ENCODE results near the gene ACAP1. TPM values are rescaled to one million over a fixed set of nuclear protein-coding genes. Genes with fewer than 3 reads are reported as not detected.

The ACAP1 gene
- total and polyA plus RNA-seq, 9 of the 15 experiments (the other 6 are each of a cell fraction or from before 2014, with no cell fraction given) = 0.15 to 8.5 (median 2.4) TPM

GRCh38 chr17:7314719-7315569 lies 21.4 kb upstream of the ACAP1 start, which contains the start of gene GPS2 (continued):
- no peak for TF ChIP-seq ETV6 (IDR thresholded peaks at IDR 0.05; ENCODE audit: borderline replicate concordance in 1 of 2, low read depth in 2 of 2, low read length in 1 of 2)
- TF ChIP-seq ETV6 (CRISPR knock-in tag; IDR thresholded peaks at IDR 0.05; ENCODE audit: borderline replicate concordance) = no peak
- TF ChIP-seq ZNF143 (CRISPR knock-in tag; IDR thresholded peaks at IDR 0.05) = no peak
- TF ChIP-seq KLF13 (tag; IDR thresholded peaks at IDR 0.05; ENCODE audit: borderline replicate concordance, low read depth) = no peak
- no peak for TF ChIP-seq ZNF282 (CRISPR knock-in tag; IDR thresholded peaks at IDR 0.05)
- TF ChIP-seq ZNF449 (CRISPR knock-in tag; IDR thresholded peaks at IDR 0.05) = no peak
- TF ChIP-seq TARDBP (IDR thresholded peaks at IDR 0.05) = 0 out of 2 replicates have a peak, but pooled peaks have one; percentile 25
- TF ChIP-seq MBD1 (CRISPR knock-in tag; IDR thresholded peaks at IDR 0.05) = no peak
- TF ChIP-seq ETV1 (tag; conservative IDR thresholded peaks at IDR 0.05; ENCODE audit: low read depth) = peak; percentile 37; the same call in 1 of the 2 replicates
- no peak for TF ChIP-seq ZSCAN32 (CRISPR knock-in tag; IDR thresholded peaks at IDR 0.05)
- no peak for TF ChIP-seq ZNF512 (tag; IDR thresholded peaks at IDR 0.05)
- peak; percentile 26 for TF ChIP-seq DACH1 (IDR thresholded peaks at IDR 0.05; ENCODE audit: partially characterized antibody)
- 0 out of 4 replicates have a peak, but pooled peaks of 1 of the 2 experiments have one; percentile 9 for TF ChIP-seq TRIM24 (IDR thresholded peaks at IDR 0.05)
- no peak for TF ChIP-seq ATF2 (CRISPR knock-in tag; IDR thresholded peaks at IDR 0.05)
- no peak for TF ChIP-seq PRPF4 (IDR thresholded peaks at IDR 0.05; ENCODE audit: insufficient read depth, low read depth, low read length, poor library complexity, severe bottlenecking)
- no peak for TF ChIP-seq RNF2 (IDR thresholded peaks at IDR 0.05)
- TF ChIP-seq ELF1 (tag; IDR thresholded peaks at IDR 0.05) = peak; percentile 94
- TF ChIP-seq HIVEP1 (CRISPR knock-in tag; IDR thresholded peaks at IDR 0.05) = no peak
- no peak for TF ChIP-seq SMAD3 (CRISPR knock-in tag; conservative IDR thresholded peaks at IDR 0.05)
- peak; percentile 84 for TF ChIP-seq RBM22 (IDR thresholded peaks at IDR 0.05; ENCODE audit: low read depth, low read length, poor library complexity, severe bottlenecking)
- no peak for TF ChIP-seq NFIX (CRISPR knock-in tag; IDR thresholded peaks at IDR 0.05; ENCODE audit: low read depth)
- no peak for TF ChIP-seq BRF1 (IDR thresholded peaks at IDR 0.05; ENCODE audit: borderline replicate concordance, extremely low read depth, insufficient read length)
- no peak for TF ChIP-seq TCF7L2 (IDR thresholded peaks at IDR 0.05; ENCODE audit: low read depth, low read length)

All from K562 (cell line).